T1000 (cell line): ENCODE results near the gene IZUMO1R.
"Not testable (repeated sequence)": the region's sequence is repeated elsewhere in the genome, so short reads cannot be mapped to it uniquely, and the experiment has no call there.

Experiments
- DNase-seq: peaks from one replicate; lab custom pipeline; 2025; ENCODE audit warnings: mixed read lengths; lab: John Stamatoyannopoulos, UW

IZUMO1R gene

DNA sequence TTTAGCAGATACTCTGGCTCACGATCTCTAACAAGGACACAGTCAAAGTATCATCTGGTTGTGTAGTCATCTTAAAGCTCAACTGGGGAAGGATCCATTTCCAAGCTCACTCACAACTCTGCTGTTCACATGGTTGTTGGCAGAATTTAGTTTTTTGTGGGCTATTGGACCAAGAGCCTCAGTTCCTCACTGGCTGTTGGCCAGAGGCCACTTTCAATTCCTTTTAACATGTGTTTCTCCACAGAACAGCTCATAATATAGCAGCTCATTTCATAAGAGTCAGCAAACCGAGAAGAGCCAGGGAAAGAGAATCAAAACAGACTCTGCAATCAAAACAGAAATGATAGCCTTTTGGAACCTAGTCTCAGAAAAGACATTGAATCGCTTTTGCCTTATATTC, 22.6 kb downstream of the IZUMO1R start:
- DNase-seq = no peak

DNA sequence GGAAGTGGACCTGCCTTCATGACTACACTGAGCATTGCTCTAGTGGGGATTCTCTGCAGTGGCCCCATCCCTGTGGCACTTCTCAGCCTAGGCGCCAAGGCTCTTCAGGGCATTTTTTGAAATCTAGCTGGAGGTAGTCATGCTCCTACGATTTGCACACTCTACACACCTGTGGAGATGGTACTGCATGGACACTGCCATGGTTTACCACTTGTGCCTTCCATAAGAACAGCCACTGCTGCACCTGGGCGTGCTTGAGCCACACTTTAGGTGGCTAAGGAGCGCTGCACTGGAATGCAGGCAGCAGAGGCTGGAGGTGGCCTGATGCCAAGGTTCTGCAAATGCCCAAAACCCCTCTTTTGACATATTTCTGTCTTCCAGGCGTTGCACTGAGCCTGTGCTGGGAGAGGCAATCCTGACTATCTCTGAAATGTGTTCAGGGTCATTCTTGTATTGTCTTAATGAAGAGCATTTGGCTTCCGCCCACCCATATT, 24.3 kb downstream of the IZUMO1R start:
- DNase-seq = no peak

DNA sequence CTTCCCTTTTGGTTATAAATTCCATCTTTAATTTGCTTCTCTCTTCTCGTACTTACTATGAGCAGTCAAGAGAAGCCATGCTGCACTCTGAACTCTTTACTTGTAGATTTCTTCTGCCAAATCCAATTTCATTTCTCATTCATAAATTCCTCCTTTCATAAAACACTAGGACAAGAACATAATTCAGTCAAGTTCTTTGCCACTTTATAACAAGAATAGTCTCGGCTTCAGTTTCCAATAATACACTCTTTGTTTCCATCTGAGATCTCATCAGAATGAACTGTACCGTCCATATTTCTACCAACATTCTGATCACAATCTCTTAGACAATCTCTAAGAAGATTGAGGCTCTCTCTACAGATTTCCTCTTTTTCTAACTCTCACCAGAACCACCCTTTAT, 25.1 kb downstream of the IZUMO1R start:
- no peak for DNase-seq

DNA sequence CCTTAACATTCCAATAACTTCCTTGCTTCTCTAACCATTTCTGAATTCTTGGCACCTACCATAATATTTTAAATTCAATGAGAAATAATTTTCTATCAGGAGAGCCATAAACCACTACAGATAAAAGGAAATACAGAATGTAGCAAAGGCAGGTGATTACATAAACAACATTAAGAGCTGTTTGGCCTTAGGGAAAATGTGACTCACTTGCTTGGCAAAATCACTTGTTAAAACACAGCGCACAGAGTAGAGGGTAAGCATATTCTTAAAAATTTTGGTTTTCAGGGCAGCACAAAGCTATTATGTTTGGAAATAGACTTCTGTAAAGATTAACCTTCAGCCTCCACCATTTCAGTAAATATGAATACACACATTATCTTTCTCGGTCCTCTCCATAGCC, 26.4 kb downstream of the IZUMO1R start:
- DNase-seq = no peak

DNA sequence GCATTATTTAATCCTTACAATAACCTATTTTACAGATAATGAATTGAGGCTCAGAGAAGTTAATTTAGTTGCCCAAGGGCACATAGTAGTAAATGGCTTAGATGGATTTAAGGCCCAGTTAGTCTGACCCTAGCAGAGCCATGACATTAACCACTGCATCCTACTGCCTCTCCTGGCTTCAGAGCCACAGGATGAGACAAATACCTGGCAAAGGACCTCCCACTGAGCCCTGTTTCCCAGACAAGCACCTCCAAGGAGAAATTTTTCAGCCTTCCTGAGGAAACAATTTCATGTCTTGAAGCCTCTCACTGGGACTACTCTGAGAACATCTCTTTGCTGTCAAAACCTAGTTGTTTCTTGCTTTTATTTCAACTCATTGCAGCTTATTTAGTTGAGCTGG, 28.4 kb downstream of the IZUMO1R start:
- no peak for DNase-seq

DNA sequence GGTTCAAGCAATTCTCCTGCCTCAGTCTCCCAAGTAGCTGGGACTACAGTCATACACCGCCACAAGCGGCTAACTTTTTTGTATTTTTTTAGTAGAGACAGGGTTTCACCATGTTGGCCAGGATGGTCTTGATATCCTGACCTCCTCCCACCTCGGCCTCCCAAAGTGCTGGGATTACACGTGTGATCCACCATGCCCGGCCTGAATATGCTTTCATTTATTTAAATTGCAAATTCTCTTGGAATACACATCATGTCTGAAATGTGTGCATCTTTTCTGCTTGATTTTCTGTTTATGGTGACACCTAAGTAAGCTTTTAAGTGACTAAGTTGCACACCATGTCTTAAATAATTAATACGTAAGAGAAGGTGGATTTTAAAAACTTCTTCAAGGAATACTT, 31.7 kb downstream of the IZUMO1R start:
- DNase-seq = no peak

DNA sequence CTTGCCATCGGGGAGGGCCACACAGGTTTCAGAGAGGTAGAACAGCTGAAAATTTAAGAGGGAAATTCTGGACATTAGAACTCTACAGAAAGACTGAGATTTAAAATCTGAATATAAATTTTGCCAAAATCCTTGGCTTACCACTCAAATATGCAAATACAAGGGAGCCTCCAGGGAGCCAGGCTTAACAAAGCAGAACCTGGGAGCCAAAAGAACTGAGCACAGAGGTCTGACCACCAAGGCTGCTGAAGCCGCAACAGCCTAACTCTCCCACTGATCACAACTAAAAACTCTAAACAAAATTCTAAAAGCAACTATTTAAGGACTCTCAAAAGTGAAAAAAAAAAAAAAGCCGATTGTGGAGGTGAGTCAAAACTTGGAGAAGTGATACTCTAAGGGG, 34.3 kb downstream of the IZUMO1R start:
- no peak for DNase-seq

DNA sequence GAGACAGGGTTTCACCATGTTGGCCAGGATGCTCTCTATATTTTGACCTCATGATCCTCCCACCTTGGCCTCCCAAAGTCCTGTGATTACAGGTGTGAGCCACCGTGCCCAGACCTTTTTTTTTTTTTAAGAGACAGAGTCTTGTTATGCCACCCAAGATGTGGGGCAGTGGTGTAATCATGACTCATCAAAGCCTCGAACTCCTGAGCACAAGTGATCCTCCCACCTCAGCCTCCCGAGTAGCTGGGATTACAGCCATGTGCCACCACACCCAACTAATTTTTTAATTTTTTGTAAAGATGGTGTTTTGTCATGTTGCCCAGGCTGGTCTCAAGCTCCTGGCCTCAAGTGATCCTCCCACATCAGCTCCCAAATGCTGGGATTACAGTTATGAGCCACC, 37.9 kb downstream of the IZUMO1R start:
- DNase-seq = no peak

DNA sequence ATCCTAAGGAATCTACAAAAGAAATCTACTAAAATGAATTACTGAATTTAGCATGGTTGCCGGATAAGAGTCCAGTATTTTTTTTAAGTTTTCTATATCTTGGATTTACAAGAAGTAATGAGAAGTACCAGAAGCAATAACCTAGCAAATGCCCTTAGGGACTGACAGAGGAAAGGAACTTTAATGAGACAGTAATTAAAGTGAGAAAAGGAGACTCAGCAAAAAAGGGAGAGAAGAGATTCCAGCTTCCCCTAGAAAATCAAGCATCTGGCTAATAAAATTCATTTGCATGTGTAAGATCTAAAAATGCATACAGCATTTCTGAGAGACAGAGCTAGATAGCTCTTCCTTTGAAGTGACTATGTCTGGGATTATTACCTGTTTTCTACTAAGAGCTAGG, 39.1 kb downstream of the IZUMO1R start:
- DNase-seq = no peak

DNA sequence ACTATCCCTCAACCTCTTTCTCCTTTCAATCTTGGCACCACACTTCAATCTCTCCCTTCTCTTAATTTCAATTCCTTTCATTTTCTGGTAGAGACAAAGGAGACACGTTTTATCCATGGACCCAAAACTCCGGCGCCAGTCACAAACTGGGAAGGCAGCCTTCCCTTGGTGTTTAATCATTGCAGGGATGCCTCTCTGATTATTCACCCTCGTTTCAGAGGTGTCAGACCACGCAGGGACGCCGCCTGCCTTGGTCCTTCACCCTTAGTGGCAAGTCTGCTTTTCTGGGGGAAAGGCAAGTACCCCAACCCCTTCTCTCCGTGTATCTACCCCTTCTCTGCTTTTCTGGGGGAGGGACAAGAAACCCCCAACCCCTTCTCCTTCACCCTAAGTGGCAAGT, 41.9 kb downstream of the IZUMO1R start:
- not testable (repeated sequence) for DNase-seq

DNA sequence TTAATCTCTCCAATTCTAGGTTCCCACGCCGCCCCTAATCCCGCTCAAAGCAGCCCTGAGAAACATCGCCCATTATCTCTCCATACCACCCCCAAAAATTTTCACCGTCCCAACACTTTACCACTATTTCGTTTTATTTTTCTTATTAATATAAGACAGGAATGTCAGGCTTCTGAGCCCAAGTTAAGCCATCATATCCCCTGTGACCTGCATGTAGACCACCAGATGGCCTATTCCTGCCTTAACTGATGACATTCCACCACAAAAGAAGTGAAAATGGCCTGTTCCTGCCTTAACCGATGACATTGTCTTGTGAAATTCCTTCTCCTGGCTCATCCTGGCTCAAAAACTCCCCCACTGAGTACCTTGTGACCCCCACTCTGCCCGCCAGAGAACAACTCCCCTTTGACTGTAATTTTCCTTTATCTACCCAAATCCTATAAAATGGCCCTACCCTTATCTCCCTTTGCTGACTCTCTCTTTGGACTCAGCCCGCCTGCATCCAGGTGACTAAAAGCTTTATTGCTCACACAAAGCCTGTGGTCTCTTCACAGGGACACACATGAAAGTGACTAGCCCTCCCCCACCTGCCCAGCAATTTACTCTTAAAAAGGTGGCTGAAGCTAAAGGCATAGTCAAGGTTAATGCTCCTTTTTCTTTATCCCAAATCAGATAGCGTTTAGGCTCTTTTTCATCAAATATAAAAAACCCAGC, 46.6 kb downstream of the IZUMO1R start:
- not testable (repeated sequence) for DNase-seq
